GM19395 (cell line): Measurements from ENCODE around the gene PLGLB2.
A peak's percentile ranks its signal among the peaks of the same experiment; 100 is the strongest.
"Not testable (repeated sequence)": the region's sequence is repeated elsewhere in the genome, so short reads cannot be mapped to it uniquely, and the experiment has no call there.

ENCODE experiments used
- ATAC-seq: cut with Tn5 transposase; IDR thresholded peaks from one replicate; pipeline ENCODE4 v1.9.1; 2021; ENCODE audit warnings: mild to moderate bottlenecking, moderate library complexity; ENCODE audit not compliant: unreplicated experiment

The PLGLB2 gene

GRCh38 chr2:87747791-87748190 is at the start of gene PLGLB2:
TSS of gene PLGLB2 (plus strand) at chr2:87748087. CDS start at chr2:87748154, 67 bp downstream.
- ATAC-seq = not testable (repeated sequence)

- ATAC-seq = not testable (repeated sequence)
These were observed 43.1 kb upstream of the PLGLB2 start for GRCh38 chr2:87704572-87705323.

GRCh38 chr2:87708368-87708767 is 39.5 kb upstream of the PLGLB2 start:
- peak; percentile 57 for ATAC-seq

GRCh38 chr2:87727940-87728599 is 19.8 kb upstream of the PLGLB2 start:
- not testable (repeated sequence) for ATAC-seq

- not testable (repeated sequence) for ATAC-seq
These were observed 7.0 kb upstream of the PLGLB2 start for GRCh38 chr2:87740928-87741327.

- not testable (repeated sequence) for ATAC-seq
These were observed 5.3 kb upstream of the PLGLB2 start for GRCh38 chr2:87742393-87743108.

GRCh38 chr2:87743638-87744037 is 4.2 kb upstream of the PLGLB2 start:
- ATAC-seq = not testable (repeated sequence)

- ATAC-seq = not testable (repeated sequence)
These were observed 2.4 kb upstream of the PLGLB2 start for GRCh38 chr2:87745353-87745951.

GRCh38 chr2:87748524-87748923 is 637 bp downstream of the PLGLB2 start:
- not testable (repeated sequence) for ATAC-seq

- not testable (repeated sequence) for ATAC-seq
These were observed 2.7 kb downstream of the PLGLB2 start for GRCh38 chr2:87750560-87750959.

GRCh38 chr2:87754759-87755158 is 6.9 kb downstream of the PLGLB2 start:
- not testable (repeated sequence) for ATAC-seq
